ENCODE results near the gene CCDC134. TPM values are rescaled to one million over a fixed set of nuclear protein-coding genes. Genes with fewer than 3 reads are reported as not detected.

CCDC134 gene
- total and polyA plus RNA-seq, 2 of the 13 experiments (the other 11 are each of a cell fraction or from before 2014, with no cell fraction given): 4.8 to 17.4 TPM

DNA sequence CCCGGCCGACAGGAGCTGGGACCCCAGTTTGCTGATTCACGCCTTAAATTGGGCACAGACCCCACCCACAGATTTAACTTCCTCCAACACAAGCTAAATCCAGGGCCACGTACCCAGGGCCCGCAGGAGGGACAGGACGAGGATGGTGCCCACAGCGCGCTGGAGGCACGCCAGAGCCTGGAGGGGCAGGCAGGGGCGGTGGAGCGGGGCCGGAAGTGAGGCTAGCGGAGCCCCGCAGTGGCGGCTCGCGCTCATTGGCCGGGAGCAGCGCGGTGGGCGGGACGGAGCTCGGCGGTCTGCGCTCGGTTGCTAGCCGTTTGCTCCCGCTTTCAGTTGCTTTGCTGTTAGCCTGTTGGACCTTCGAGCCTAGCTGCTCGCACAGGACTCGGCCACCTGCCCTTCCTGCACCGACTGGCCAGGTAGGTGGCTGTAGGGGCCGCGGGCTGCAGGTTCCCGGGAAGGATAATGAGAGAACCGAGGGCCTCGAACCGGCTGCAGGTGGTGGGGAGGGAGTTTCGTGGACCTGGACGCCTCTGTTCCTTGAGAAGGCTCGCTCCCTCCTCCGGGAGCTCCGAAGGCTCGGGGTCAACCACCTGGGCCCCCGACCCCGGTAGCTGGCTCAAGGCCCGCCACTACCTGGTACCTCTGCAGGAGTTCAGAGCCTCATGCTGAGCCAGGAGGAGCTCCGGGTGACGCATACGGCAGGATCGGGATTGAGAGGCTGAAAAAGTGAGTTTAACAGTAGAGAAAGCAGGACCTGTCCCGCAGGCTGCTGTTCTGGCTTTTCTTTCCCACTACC is at the start of gene CCDC134 (continued):
- TF ChIP-seq, protein P1, sequence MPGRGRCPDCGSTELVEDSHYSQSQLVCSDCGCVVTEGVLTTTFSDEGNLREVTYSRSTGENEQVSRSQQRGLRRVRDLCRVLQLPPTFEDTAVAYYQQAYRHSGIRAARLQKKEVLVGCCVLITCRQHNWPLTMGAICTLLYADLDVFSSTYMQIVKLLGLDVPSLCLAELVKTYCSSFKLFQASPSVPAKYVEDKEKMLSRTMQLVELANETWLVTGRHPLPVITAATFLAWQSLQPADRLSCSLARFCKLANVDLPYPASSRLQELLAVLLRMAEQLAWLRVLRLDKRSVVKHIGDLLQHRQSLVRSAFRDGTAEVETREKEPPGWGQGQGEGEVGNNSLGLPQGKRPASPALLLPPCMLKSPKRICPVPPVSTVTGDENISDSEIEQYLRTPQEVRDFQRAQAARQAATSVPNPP (CRISPR knock-in tag; IDR thresholded peaks at IDR 0.05): peak; percentile 79; the same call in 1 of the 2 replicates
- TF ChIP-seq ZNF703 (CRISPR knock-in tag; IDR thresholded peaks at IDR 0.05; ENCODE audit: borderline replicate concordance) (peak; percentile 80; the same call in 1 of the 2 replicates), ZFX (CRISPR knock-in tag; IDR thresholded peaks at IDR 0.05; ENCODE audit: low read depth) (peak; percentile 89), RBFOX2 (IDR thresholded peaks at IDR 0.05; ENCODE audit: low read depth, low read length) (peak; percentile 97), ZMAT3 (CRISPR knock-in tag; conservative IDR thresholded peaks at IDR 0.05) (peak; percentile 25; the same call in 1 of the 2 replicates), ZFY (CRISPR knock-in tag; IDR thresholded peaks at IDR 0.05) (peak; percentile 84), FOXA1 (IDR thresholded peaks at IDR 0.05) (no peak), FOXA1 (CRISPR knock-in tag; IDR thresholded peaks at IDR 0.05) (no peak; the same call in 1 of the 2 replicates), U2AF1 (optimal IDR thresholded peaks at IDR 0.05; ENCODE audit: low read depth, low read length) (peak; percentile 60), ZBTB3 (CRISPR knock-in tag; IDR thresholded peaks at IDR 0.05; ENCODE audit: borderline replicate concordance, low read depth) (peak; percentile 94; the same call in 1 of the 2 replicates), DRAP1 (CRISPR knock-in tag; IDR thresholded peaks at IDR 0.05) (peak; percentile 89), KAT7 (CRISPR knock-in tag; IDR thresholded peaks at IDR 0.05; ENCODE audit: borderline replicate concordance) (peak; percentile 74), JDP2 (CRISPR knock-in tag; IDR thresholded peaks at IDR 0.05; ENCODE audit: borderline replicate concordance) (no peak), ZFP91 (CRISPR knock-in tag; IDR thresholded peaks at IDR 0.05; ENCODE audit: borderline replicate concordance) (peak; percentile 84), NFKB2 (CRISPR knock-in tag; IDR thresholded peaks at IDR 0.05; ENCODE audit: borderline replicate concordance) (peak; percentile 90), POLR2AphosphoS5 (IDR thresholded peaks at IDR 0.05; ENCODE audit: low read depth, low read length) (peak; percentile 97), HCFC1 (IDR thresholded peaks at IDR 0.05; ENCODE audit: low read depth, low read length) (no peak), THYN1 (CRISPR knock-in tag; IDR thresholded peaks at IDR 0.05; ENCODE audit: borderline replicate concordance, low read depth) (no peak), ASH2L (IDR thresholded peaks at IDR 0.05; ENCODE audit: insufficient read length, low read depth, low read length) (peak; percentile 69), ZNF335 (CRISPR knock-in tag; IDR thresholded peaks at IDR 0.05) (peak; percentile 62; the same call in 1 of the 2 replicates), ZNF362 (CRISPR knock-in tag; IDR thresholded peaks at IDR 0.05; ENCODE audit: borderline replicate concordance) (0 out of 2 replicates have a peak, but pooled peaks have one; percentile 42)
